CD14-positive monocyte (primary cell): ENCODE data around the gene MED9. TPM values are rescaled to one million over a fixed set of nuclear protein-coding genes. Genes with fewer than 3 reads are reported as not detected.

Experiments
- DNase-seq, 3 donors: peaks; one replicate each; pipeline ENCODE4 v3.0.0-alpha.2; 2011 to 2022
- H2AFZ ChIP-seq: 2 replicates; pipeline ENCODE4 v1.6.0; 2012; ENCODE audit warnings: mild to moderate bottlenecking, low read depth, low read length, inconsistent platforms; ENCODE audit not compliant: insufficient read depth, poor library complexity, severe bottlenecking
- H3K27ac ChIP-seq, 2 donors: 1 replicate in 1 of 2; 2 replicates in 1 of 2; pipeline ENCODE4 v1.5.1; 2012 to 2013; ENCODE audit warnings: low read length in 2 of 2, control low read depth in 1 of 2, inconsistent platforms in 1 of 2, low read depth in 1 of 2, mild to moderate bottlenecking in 1 of 2
- H3K27me3 ChIP-seq, 2 donors: one replicate each; pipeline versions ENCODE4 v1.6.0 to v1.6.1; 2011 to 2013; ENCODE audit warnings: low read length in 2 of 2; ENCODE audit not compliant: control insufficient read depth in 2 of 2, insufficient read depth in 2 of 2
- H3K36me3 ChIP-seq, 2 donors: replicated peaks in 1 of 2; 1 replicate in 1 of 2; 2 replicates in 1 of 2; pipeline versions ENCODE4 v1.5.1 to v1.6.1; 2012 to 2013; ENCODE audit warnings: low read length in 2 of 2, control low read depth in 1 of 2, inconsistent platforms in 1 of 2, mild to moderate bottlenecking in 1 of 2; ENCODE audit not compliant: insufficient read depth in 2 of 2, control insufficient read depth in 1 of 2
- H3K4me1 ChIP-seq, 2 donors: 1 replicate in 1 of 2; 2 replicates in 1 of 2; pipeline versions ENCODE4 v1.5.1 to v1.6.1; 2012 to 2013; ENCODE audit warnings: low read length in 2 of 2, control low read depth in 1 of 2, inconsistent platforms in 1 of 2, mild to moderate bottlenecking in 1 of 2, moderate library complexity in 1 of 2; ENCODE audit not compliant: insufficient read depth in 2 of 2, control insufficient read depth in 1 of 2
- H3K4me2 ChIP-seq: replicated peaks from 2 replicates; pipeline ENCODE3; 2012; ENCODE audit warnings: low read length, moderate library complexity, mild to moderate bottlenecking; ENCODE audit not compliant: poor library complexity, severe bottlenecking; ENCODE audit errors: extremely low read depth
- H3K4me3 ChIP-seq, 3 experiments: fragments of 200-600 bp in 1 of 3; sonication (generic) in 1 of 3; replicated peaks in 1 of 3; 1 replicate in 2 of 3; 2 replicates in 1 of 3; pipeline ENCODE4 v1.5.1; 2011 to 2013; ENCODE audit warnings: low read length in 3 of 3, mild to moderate bottlenecking in 3 of 3, control low read depth in 2 of 3, low read depth in 2 of 3, inconsistent platforms in 1 of 3, moderate library complexity in 1 of 3
- H3K79me2 ChIP-seq: 2 replicates; pipeline ENCODE4 v1.6.0; 2012; ENCODE audit warnings: mild to moderate bottlenecking, control low read depth, inconsistent platforms, low read length, moderate library complexity; ENCODE audit not compliant: insufficient read depth
- H3K9ac ChIP-seq: 2 replicates; pipeline ENCODE4 v1.6.0; 2017; ENCODE audit warnings: low read length, mild to moderate bottlenecking; ENCODE audit not compliant: insufficient read depth, poor library complexity, severe bottlenecking
- H3K9me3 ChIP-seq, 2 donors: replicated peaks in 1 of 2; 1 replicate in 1 of 2; 2 replicates in 1 of 2; pipeline versions ENCODE4 v1.5.1 to v1.6.1; 2012 to 2013; ENCODE audit warnings: low read length in 2 of 2, control low read depth in 1 of 2; ENCODE audit not compliant: control insufficient read depth in 1 of 2, insufficient read depth in 1 of 2
- H4K20me1 ChIP-seq: 2 replicates; pipeline ENCODE4 v1.6.0; 2012; ENCODE audit warnings: mild to moderate bottlenecking, low read length, control low read depth, moderate library complexity; ENCODE audit not compliant: insufficient read depth
- H3K27ac Mint-ChIP-seq, 7 donors: one replicate each; pipeline ENCODE4 v1.8.0; 2020; ENCODE audit warnings: mild to moderate bottlenecking in 7 of 7, mixed read lengths in 7 of 7, moderate library complexity in 6 of 7, inconsistent platforms in 2 of 7
- H3K27me3 Mint-ChIP-seq, 3 donors: one replicate each; pipeline ENCODE4 v1.8.0; 2021 to 2022; ENCODE audit warnings: low read depth in 3 of 3, mild to moderate bottlenecking in 3 of 3, mixed read lengths in 3 of 3, moderate library complexity in 3 of 3, inconsistent platforms in 1 of 3
- H3K36me3 Mint-ChIP-seq, 2 donors: one replicate each; pipeline ENCODE4 v1.8.0; 2020; ENCODE audit warnings: mixed read lengths in 2 of 2, inconsistent platforms in 1 of 2, mild to moderate bottlenecking in 1 of 2
- H3K4me1 Mint-ChIP-seq: one replicate; pipeline ENCODE4 v1.8.0; 2020; ENCODE audit warnings: mild to moderate bottlenecking, mixed read lengths
- H3K4me3 Mint-ChIP-seq, 2 donors: one replicate each; pipeline ENCODE4 v1.8.0; 2020; ENCODE audit warnings: mild to moderate bottlenecking in 2 of 2, mixed read lengths in 2 of 2, moderate library complexity in 1 of 2
- H3K9me3 Mint-ChIP-seq, 7 donors: one replicate each; pipeline ENCODE4 v1.8.0; 2020 to 2022; ENCODE audit warnings: mixed read lengths in 7 of 7, mild to moderate bottlenecking in 6 of 7, moderate library complexity in 6 of 7, inconsistent platforms in 2 of 7
- WGBS: methylation state at CpG from one replicate; pipeline ENCODE4 v1.1.5; 2013; ENCODE audit warnings: missing lambda C conversion rate; ENCODE audit not compliant: insufficient coverage; 5-methylcytosine and 5-hydroxymethylcytosine counted together
- intact Hi-C, 2 donors: fragments of 100-400 bp; cut with micrococcal nuclease; formaldehyde crosslinking; loops; one replicate each; pipeline versions ENCODE4 v1.15.0 to v1.15.1; 2023
- polyA plus RNA-seq, 3 donors: library from polyadenylated mRNA; depleted of rRNA in 1 of 3; unstranded in 2 of 3; stranded (reverse) in 1 of 3; fragments of 300-500 nt in 2 of 3; fragments of >200 nt in 1 of 3; fragmentation: Illumina TruSeq in 2 of 3; gene quantifications; 1 replicate in 2 of 3; 2 replicates in 1 of 3; pipeline ENCODE4 v1.2.3, GENCODE V29; 2012 to 2021
- TF ChIP-seq, protein P1 (sequence below): fragments of 200-600 bp; IDR thresholded peaks from one replicate; pipeline ENCODE4 v1.8.0; 2022; ENCODE audit warnings: antibody characterized with exemption, mild to moderate bottlenecking

MED9 gene
- polyA plus RNA-seq, 3 donors, result 5.6 to 6.9 (median 6.1) TPM

DNA sequence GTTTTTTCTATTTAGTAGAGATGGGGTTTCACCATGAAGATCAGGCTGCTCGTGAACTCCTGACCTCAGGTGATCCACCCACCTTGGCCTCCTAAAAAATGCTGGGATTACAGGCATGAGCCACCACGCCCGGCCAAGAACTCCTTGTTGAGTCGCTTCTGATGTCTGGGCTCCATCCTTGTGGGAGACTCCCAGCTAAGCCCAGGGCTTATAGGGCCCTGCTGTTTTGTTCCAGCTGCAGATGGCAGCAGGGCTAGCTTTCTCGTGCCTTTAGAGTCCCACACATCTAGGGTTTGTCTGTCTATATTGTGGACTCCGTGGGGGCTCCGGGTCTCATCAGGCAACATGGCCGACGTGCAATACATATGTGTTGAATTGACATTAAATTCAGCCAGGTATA, 39.3 kb upstream of the MED9 start:
- Histone ChIP-seq H3K79me2 (no peaks in the 10 kb centered on the region), H3K27me3 (no peaks in the 10 kb centered on the region), H3K4me1 (peaks cover 17 to 18% of the 10 kb centered on the region in 2 donors), H3K4me2 (no peak overlapping the region), H3K9me3 (no peaks in the 10 kb centered on the region), H3K36me3 (no peaks in the 10 kb centered on the region), H3K9ac (no peak overlapping the region), H2AFZ (no peak overlapping the region), H3K4me3 (no peak overlapping the region), H3K27ac (no peak overlapping the region), H4K20me1 (no peaks in the 10 kb centered on the region)
- no peaks in the 10 kb centered on the region for H3K36me3 Mint-ChIP-seq
- no peak for DNase-seq
- H3K27ac Mint-ChIP-seq, result peak overlapping the region in 2 of 7 donors; percentile 30 to 46
- peaks cover 0 to 6% (median 3%) of the 10 kb centered on the region in 3 donors for H3K27me3 Mint-ChIP-seq
- intact Hi-C loops, result loop anchor here in 1 of 2 donors (5.0 kb wide), 1 partner anchor 80 kb away; no protein-coding TSS in a partner anchor
- peaks cover 26% of the 10 kb centered on the region for H3K4me1 Mint-ChIP-seq
- H3K4me3 Mint-ChIP-seq, result no peak overlapping the region
- 93% methylated on average over 8 of the region's 9 CpGs for WGBS
- TF ChIP-seq, protein P1, sequence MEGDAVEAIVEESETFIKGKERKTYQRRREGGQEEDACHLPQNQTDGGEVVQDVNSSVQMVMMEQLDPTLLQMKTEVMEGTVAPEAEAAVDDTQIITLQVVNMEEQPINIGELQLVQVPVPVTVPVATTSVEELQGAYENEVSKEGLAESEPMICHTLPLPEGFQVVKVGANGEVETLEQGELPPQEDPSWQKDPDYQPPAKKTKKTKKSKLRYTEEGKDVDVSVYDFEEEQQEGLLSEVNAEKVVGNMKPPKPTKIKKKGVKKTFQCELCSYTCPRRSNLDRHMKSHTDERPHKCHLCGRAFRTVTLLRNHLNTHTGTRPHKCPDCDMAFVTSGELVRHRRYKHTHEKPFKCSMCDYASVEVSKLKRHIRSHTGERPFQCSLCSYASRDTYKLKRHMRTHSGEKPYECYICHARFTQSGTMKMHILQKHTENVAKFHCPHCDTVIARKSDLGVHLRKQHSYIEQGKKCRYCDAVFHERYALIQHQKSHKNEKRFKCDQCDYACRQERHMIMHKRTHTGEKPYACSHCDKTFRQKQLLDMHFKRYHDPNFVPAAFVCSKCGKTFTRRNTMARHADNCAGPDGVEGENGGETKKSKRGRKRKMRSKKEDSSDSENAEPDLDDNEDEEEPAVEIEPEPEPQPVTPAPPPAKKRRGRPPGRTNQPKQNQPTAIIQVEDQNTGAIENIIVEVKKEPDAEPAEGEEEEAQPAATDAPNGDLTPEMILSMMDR, result no peak
- peaks cover 0 to 2% (median 0%) of the 10 kb centered on the region in 7 donors for H3K9me3 Mint-ChIP-seq

DNA sequence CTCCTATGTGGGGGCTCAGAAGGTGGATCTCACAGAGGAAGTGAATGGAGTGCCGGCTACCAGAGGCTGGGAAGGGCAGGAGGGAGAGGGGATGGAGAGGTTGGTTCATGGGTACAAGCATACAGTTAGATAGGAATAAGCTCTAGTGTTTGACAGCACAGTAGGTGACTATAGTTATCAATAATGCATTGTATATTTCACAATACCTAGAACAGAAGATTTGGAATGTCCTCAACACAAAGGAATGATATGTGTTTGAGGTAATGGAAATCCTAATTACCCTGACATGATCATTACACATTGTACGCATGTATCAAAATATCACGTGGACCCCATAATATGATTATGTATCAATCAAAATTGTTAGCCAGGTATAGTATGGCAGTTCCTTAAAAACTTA, 38.9 kb upstream of the MED9 start:
- H3K27me3 ChIP-seq, result no peaks in the 10 kb centered on the region
- TF ChIP-seq, protein P1, result no peak
- H3K36me3 ChIP-seq, result no peaks in the 10 kb centered on the region
- no peak for DNase-seq
- intact Hi-C loops, result loop anchor here in 1 of 2 donors (5.0 kb wide), 1 partner anchor 81 kb away; no protein-coding TSS in a partner anchor
- no peak overlapping the region for H3K4me3 ChIP-seq
- H3K4me1 ChIP-seq, result peaks cover 12 to 14% of the 10 kb centered on the region in 2 donors
- H3K79me2 ChIP-seq, result no peaks in the 10 kb centered on the region
- H3K27ac ChIP-seq, result no peak overlapping the region
- Mint-ChIP-seq H3K4me1 (peaks cover 22% of the 10 kb centered on the region), H3K9me3 (peaks cover 0 to 2% (median 0%) of the 10 kb centered on the region in 7 donors), H3K36me3 (no peaks in the 10 kb centered on the region), H3K27me3 (peaks cover 0 to 4% (median 3%) of the 10 kb centered on the region in 3 donors), H3K27ac (peak overlapping the region in 2 of 7 donors; percentile 12 to 46), H3K4me3 (no peak overlapping the region)
- no peak overlapping the region for H3K9ac ChIP-seq
- no peak overlapping the region for H2AFZ ChIP-seq
- 83% methylated on average over 1 of the region's 3 CpGs for WGBS
- no peak overlapping the region for H3K4me2 ChIP-seq
- no peaks in the 10 kb centered on the region for H4K20me1 ChIP-seq
- H3K9me3 ChIP-seq, result no peaks in the 10 kb centered on the region
